Measurements from ENCODE around the gene PLEKHM2.

The PLEKHM2 gene

DNA sequence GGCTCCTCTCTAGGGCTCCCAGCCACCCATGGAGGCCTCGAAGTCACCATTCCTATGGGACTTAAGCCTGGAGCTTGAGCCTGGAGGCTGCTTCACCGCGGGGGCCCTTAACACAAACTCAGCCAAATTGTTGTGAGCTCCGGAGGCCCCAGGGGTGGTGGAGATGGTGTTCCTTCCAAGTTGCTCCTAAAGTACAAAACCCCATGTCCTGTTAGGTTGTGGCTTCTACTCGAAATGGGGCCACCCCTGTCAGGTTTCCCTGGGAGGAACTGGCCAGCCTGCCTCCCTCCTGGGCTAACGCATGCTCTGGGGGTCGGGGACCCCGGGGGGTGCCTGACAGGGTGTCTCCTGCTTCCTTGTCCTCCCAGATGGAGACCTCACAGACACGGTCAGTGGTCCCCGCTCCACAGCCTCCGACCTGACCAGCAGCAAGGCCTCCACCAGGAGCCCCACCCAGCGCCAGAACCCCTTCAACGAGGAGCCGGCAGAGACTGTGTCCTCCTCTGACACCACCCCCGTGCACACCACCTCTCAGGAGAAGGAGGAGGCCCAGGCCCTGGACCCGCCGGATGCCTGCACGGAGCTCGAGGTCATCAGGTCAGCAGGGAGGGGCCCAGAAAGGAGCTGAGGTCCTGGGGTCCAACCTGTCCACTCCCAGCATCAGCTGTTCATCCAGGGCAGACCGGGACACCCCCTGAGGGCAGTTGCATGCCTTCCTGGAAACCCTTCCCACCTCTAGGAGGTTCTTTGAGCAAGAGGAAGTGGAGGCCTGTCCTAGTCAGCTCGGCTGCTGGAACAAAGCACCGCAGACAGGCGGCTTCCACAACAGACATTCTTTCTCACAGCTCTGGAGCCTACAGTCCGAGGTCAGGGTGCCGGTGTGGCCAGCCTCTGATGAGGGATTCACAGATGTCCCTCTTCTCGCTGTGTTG, 41.1 kb downstream of the PLEKHM2 start:
- DNase-seq (ENCODE audit: low read depth in 2 of 2), result no peak

GRCh38 chr1:15726508-15726907, 42.4 kb downstream of the PLEKHM2 start:
- DNase-seq (ENCODE audit: low read depth in 2 of 2), result no peak

DNA sequence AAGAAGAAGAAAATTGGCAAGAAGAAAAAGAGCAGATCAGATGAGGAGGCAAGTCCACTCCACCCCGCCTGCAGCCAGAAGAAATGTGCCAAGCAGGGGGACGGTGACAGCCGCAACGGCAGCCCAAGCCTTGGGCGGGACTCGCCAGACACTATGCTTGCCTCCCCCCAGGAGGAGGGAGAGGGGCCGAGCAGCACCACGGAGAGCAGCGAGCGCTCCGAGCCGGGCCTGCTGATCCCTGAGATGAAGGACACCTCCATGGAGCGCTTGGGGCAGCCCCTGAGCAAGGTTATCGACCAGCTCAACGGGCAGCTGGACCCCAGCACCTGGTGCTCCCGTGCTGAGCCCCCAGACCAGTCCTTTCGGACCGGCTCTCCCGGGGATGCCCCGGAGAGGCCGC, 42.9 kb downstream of the PLEKHM2 start:
- no peak for DNase-seq (ENCODE audit: low read depth in 2 of 2)

- DNase-seq (ENCODE audit: low read depth in 2 of 2), result no peak
Observed at GRCh38 chr1:15727424-15727823, 43.3 kb downstream of the PLEKHM2 start.

- DNase-seq (ENCODE audit: low read depth in 2 of 2), result no peak
Observed at GRCh38 chr1:15727866-15728534, 43.9 kb downstream of the PLEKHM2 start.

- no peak for DNase-seq (ENCODE audit: low read depth in 2 of 2)
Observed at GRCh38 chr1:15728937-15729657, 45.0 kb downstream of the PLEKHM2 start.

DNA sequence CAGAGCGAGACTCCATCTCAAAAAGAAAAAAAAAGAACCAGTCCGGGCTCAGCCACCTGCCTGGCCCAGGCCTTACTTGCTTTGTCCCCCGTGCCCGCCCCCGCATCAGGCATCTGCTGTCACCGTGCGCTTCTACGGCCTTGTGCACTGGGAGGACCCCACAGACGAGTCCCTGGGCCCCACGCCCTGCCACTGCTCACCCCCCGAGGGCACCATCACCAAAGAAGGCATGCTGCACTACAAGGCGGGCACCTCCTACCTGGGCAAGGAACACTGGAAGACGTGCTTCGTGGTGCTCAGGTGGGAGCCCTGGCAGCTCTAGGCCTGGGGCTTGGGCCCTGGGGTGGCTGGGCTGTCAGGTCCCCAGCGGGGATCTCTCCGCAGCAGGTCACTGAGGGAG, 46.3 kb downstream of the PLEKHM2 start:
- no peak for DNase-seq (ENCODE audit: low read depth in 2 of 2)

GRCh38 chr1:15730936-15731335, 46.8 kb downstream of the PLEKHM2 start:
- DNase-seq (ENCODE audit: low read depth in 2 of 2), result no peak

DNA sequence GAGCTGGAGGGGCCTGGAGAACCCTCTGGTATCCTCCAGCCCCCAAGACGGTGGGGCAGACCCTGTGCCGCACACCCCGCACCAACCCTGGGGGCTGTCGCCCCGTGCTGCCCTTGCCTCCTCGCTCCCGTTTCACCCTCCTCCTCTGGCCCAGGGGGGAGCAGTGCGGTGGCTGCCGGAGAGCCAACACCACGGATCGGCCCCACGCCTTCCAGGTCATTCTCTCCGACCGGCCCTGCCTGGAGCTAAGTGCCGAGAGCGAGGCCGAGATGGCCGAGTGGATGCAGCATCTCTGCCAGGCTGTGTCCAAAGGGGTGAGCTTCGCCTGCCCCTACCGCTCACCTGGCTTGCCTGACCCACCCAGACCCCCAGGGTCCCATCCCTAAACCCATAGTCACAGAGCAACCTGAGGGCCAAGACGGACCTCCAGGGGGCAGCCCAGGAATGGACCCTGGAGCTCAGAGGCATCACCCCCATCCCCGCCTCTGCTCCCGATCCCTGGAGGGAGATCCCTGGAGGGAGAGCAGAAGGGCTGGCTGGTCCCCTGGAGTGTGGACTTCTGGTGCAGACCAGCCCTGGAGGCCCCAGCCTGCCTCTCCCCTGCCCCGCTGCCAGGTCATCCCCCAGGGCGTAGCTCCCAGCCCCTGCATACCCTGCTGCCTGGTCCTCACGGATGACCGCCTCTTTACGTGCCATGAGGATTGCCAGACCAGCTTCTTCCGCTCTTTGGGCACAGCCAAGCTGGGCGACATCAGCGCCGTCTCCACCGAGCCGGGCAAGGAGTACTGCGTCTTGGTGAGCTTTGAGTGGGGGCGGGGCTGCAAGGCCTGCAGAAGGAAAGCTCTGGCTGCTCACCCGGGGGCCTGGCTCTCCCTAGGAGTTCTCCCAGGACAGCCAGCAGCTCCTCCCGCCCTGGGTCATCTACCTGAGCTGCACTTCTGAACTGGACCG, 47.9 kb downstream of the PLEKHM2 start:
- no peak for DNase-seq (ENCODE audit: low read depth in 2 of 2)

DNA sequence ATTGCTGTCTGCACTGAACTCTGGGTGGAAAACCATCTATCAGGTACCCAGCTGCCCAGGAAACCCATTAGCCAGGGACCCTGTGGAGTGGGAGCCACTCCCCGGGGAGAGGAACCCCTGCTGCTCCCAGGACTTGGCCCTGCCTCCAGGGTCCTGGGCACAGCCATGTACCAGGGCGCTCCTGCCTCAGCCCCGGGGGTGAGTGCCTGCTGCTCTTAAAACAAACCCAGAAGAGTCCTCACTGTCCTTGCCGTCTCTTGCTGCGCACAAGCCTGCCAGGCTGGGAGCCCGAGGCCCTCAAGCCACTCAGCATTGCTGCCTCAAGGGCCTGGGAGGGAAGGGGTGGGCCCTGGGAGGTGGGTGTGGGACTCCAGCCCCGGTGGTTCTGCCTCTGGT, 48.6 kb downstream of the PLEKHM2 start:
- DNase-seq (ENCODE audit: low read depth in 2 of 2), result no peak

DNA sequence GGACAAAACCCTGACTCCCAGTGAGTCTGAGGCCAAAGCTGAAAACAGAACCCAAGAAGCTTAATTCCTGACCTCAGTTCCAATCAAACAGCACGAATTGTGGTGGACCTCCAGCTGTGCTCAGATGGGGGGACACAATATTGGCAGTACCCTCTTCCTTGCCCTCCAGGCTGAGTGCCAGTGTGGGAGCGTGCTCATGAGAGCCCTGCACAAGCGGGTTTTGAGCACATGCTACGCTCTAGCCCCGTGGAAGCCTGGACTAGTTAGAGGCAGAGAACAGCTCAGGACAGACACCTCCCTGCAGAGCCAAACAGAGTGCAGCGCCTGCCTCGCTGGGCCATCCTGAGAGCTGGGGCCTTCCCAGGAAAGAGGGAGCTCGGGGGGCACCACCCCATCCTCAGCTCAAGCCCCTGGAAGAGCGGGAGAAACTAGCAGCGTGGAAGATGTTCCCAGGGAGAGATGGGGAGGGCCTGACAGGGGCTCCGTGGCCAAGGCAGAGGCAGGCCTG, 49.2 kb downstream of the PLEKHM2 start:
- DNase-seq (ENCODE audit: low read depth in 2 of 2), result no peak

- DNase-seq (ENCODE audit: low read depth in 2 of 2), result no peak
Observed at GRCh38 chr1:15733726-15734226, 49.7 kb downstream of the PLEKHM2 start.

DNA sequence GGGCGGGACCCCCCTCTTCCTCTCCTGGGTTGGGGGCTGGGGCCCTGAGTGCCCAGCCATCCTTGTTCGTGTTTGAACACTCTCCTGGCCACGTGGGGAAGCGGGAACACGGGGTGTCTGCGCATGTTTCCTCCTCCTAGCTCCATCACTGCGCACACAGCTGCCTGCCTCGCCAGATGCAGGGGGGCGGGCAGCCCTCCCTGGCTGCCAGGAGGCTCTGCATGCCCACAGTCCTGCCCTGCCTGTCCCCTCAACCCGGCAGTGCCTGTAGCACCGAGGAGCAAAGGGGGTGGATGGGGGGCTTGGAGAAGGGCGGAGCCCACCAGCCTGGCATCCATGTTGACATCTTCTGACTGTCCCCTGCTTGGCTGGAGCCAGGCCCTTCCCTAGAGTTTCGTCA, 50.2 kb downstream of the PLEKHM2 start:
- no peak for DNase-seq (ENCODE audit: low read depth in 2 of 2)

- DNase-seq (ENCODE audit: low read depth in 2 of 2), result no peak
Observed at GRCh38 chr1:15734901-15735300, 50.8 kb downstream of the PLEKHM2 start.

DNA sequence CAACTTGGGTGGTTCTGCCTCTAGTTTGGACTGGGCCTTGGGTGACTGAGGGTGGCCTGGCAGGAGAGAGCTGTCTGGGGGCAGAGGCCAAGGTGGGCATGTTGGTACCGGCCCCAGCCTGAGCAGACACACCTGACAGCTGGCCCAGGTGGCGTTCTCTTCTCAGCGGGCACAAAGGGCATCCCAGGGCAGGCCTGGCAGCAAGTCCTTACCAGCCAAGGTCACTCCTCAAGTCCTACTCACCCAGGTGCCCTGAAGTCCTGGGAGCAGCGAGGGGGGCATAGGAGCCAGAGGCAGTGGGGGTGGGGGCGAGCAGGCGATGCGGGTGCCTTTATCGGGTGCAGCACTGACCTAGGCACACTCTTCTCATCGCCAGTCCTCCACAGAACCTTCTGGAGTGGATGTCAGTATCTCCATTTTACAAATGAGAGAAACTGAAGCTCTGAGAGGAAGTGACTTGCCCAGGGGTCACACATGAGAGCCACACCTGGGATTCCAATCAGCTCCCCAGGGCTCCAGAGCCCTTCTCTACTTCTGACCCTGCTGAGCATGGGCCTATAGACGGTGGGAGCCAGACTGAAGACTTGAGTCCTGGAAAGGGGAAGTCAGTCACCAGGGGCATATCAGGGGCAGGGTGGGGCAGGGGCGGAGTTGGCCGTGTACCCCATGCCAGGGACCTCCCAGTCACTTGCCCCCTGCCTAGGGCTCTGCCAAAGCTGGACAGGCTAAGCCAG, 51.4 kb downstream of the PLEKHM2 start:
- DNase-seq (ENCODE audit: low read depth in 2 of 2), result no peak

DNA sequence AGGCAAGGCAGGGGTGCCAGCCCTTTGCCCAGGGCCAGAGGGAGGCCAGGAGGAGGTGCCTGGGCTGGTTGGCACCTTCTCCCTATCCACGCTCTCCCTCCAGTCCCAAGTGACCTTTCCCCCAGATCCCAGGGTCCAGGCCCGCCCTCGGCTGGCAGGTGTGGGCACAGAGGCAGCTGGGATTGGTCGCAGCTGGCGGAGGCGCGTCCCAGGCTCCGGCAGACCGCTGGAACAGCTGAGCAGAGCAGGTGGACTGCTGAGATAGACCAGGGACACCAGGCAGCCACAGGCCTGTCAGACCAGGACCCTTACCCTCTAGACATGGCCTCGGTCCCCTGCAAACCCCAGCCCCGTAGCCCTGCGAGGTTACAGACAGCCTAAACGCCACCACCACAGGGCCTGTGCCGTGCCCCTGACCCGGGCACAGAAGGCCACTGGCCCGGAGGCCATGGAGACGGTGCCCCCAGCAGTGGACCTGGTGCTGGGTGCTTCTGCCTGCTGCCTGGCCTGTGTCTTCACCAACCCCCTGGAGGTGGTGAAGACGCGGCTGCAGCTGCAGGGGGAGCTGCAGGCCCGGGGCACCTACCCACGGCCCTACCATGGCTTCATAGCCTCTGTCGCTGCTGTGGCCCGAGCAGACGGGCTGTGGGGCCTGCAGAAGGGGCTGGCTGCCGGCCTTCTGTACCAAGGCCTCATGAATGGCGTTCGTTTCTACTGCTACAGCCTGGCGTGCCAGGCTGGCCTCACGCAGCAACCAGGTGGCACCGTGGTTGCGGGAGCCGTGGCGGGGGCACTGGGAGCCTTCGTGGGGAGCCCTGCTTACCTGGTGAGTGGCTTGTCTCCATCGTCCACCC, 52.1 kb downstream of the PLEKHM2 start, which contains the start of gene SLC25A34:
TSS of gene SLC25A34 (plus strand) at position 221 of the 854 bp plus-strand sequence. CDS start at position 449, 228 bp downstream.
- DNase-seq (ENCODE audit: low read depth in 2 of 2), result no peak

DNA sequence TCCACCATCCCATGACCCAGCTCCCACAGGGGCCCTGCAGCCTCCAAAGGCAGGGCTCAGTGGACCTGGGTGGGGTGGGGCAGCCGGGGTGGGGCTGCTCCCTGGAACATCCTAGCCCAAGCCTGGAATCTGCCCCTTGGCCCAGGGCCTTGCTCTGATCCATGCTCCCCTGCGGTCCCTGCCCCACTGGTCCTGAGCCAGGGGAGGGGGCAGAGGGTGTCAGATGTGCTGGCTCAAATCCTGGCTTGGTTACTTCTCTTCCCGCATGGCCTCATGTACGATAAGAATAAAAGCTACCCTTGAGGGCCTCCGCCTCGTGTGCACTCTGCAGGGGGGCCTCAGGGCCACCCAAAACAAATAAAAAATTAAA, 52.8 kb downstream of the PLEKHM2 start:
- no peak for DNase-seq (ENCODE audit: low read depth in 2 of 2)

- DNase-seq (ENCODE audit: low read depth in 2 of 2), result no peak
Observed at GRCh38 chr1:15737324-15738319, 53.5 kb downstream of the PLEKHM2 start.

All from stimulated activated CD8-positive, alpha-beta memory T cell treated with anti-CD3 and anti-CD28 coated beads, Interleukin-7, amount 100 ng/mL, for 1 hour (primary cell).